GM18517 (cell line): ENCODE data around the gene TAS1R3.

Experiments
- ATAC-seq: cut with Tn5 transposase; IDR thresholded peaks from one replicate; pipeline ENCODE4 v1.9.1; 2021; ENCODE audit warnings: mild to moderate bottlenecking, moderate library complexity; ENCODE audit not compliant: unreplicated experiment

TAS1R3 gene

GRCh38 chr1:1349256-1350012 lies 18.4 kb downstream of the TAS1R3 start, which contains the start of gene DVL1:
TSS of gene DVL1 (minus strand) at chr1:1349418. CDS start at chr1:1349065, 353 bp downstream.
- ATAC-seq, result no peak

- ATAC-seq, result no peak
Observed at GRCh38 chr1:1351511-1352427, 20.7 kb downstream of the TAS1R3 start.

GRCh38 chr1:1352786-1353388 lies 21.8 kb downstream of the TAS1R3 start:
- ATAC-seq, result no peak

- no peak for ATAC-seq
Observed at GRCh38 chr1:1353389-1354151, 22.5 kb downstream of the TAS1R3 start.

- no peak for ATAC-seq
Observed at GRCh38 chr1:1354271-1355247, 23.5 kb downstream of the TAS1R3 start.

GRCh38 chr1:1355416-1355815 lies 24.3 kb downstream of the TAS1R3 start:
- no peak for ATAC-seq

- no peak for ATAC-seq
Observed at GRCh38 chr1:1356166-1356795, 25.2 kb downstream of the TAS1R3 start.

GRCh38 chr1:1356796-1357401 lies 25.8 kb downstream of the TAS1R3 start:
- ATAC-seq, result no peak

GRCh38 chr1:1357871-1358432 lies 26.9 kb downstream of the TAS1R3 start:
- no peak for ATAC-seq

- no peak for ATAC-seq
Observed at GRCh38 chr1:1358433-1359271, 27.6 kb downstream of the TAS1R3 start, which contains the start of gene MXRA8. TSS of gene MXRA8 (minus strand) at chr1:1358555. CDS start at chr1:1358504, 51 bp downstream.

GRCh38 chr1:1359308-1359663 lies 28.2 kb downstream of the TAS1R3 start:
- no peak for ATAC-seq

GRCh38 chr1:1359664-1360468 lies 28.8 kb downstream of the TAS1R3 start:
- no peak for ATAC-seq

GRCh38 chr1:1360506-1361169 lies 29.6 kb downstream of the TAS1R3 start:
- no peak for ATAC-seq

- no peak for ATAC-seq
Observed at GRCh38 chr1:1361233-1361981, 30.3 kb downstream of the TAS1R3 start.

- no peak for ATAC-seq
Observed at GRCh38 chr1:1361982-1362423, 30.9 kb downstream of the TAS1R3 start.
